Naive thymus-derived CD4-positive, alpha-beta T cell (primary cell): Measurements from ENCODE around the gene TOP2A. TPM values are rescaled to one million over a fixed set of nuclear protein-coding genes. Genes with fewer than 3 reads are reported as not detected.
A peak's percentile ranks its signal among the peaks of the same experiment; 100 is the strongest.

Experiments
- ATAC-seq: fragments of 150-1000 bp; cut with Tn5 transposase; 2 replicates; pipeline ENCODE4 v1.10.0; 2021; ENCODE audit warnings: mild to moderate bottlenecking, moderate library complexity
- CTCF ChIA-PET: fragments of 350-600 bp; sonication (Branson Sonifier 250); formaldehyde crosslinking; loops from one replicate; lab custom pipeline; 2021; ENCODE audit warnings: antibody characterized with exemption; lab: Charles Lee
- POLR2A ChIA-PET: fragments of 350-600 bp; sonication (Branson Sonifier 250); formaldehyde crosslinking; loops from one replicate; lab custom pipeline; 2021; ENCODE audit warnings: antibody characterized with exemption, inconsistent platforms; lab: Charles Lee
- DNase-seq, 9 donors: peaks; one replicate each; pipeline versions ENCODE4 v3.0.0 to v3.0.0-alpha.2; 2020 to 2022; ENCODE audit warnings: mixed read lengths in 1 of 9
- H3K27ac ChIP-seq: one replicate; pipeline ENCODE4 v1.7.0; 2013; ENCODE audit warnings: mild to moderate bottlenecking, low read depth, low read length, moderate library complexity
- H3K27me3 ChIP-seq, 2 donors: one replicate each; pipeline ENCODE4 v1.7.0; 2013; ENCODE audit warnings: low read length in 2 of 2, mild to moderate bottlenecking in 2 of 2, moderate library complexity in 2 of 2; ENCODE audit not compliant: control insufficient read depth in 2 of 2, insufficient read depth in 2 of 2
- H3K36me3 ChIP-seq, 3 experiments: 1 replicate in 2 of 3; 2 replicates in 1 of 3; pipeline ENCODE4 v1.7.0; 2013; ENCODE audit warnings: low read length in 3 of 3, mild to moderate bottlenecking in 3 of 3, moderate library complexity in 1 of 3; ENCODE audit not compliant: insufficient read depth in 3 of 3, control insufficient read depth in 2 of 3
- H3K4me1 ChIP-seq, 2 donors: one replicate each; pipeline ENCODE4 v1.7.0; 2013; ENCODE audit warnings: low read length in 2 of 2, mild to moderate bottlenecking in 2 of 2, moderate library complexity in 1 of 2; ENCODE audit not compliant: control insufficient read depth in 2 of 2, insufficient read depth in 2 of 2
- H3K4me3 ChIP-seq: 2 replicates; pipeline ENCODE4 v1.7.0; 2013; ENCODE audit warnings: mild to moderate bottlenecking, low read length
- H3K9me3 ChIP-seq, 3 experiments: 1 replicate in 2 of 3; 2 replicates in 1 of 3; pipeline ENCODE4 v1.7.0; 2013; ENCODE audit warnings: low read length in 3 of 3; ENCODE audit not compliant: control insufficient read depth in 2 of 3
- H3K27ac Mint-ChIP-seq, 9 donors: one replicate each; pipeline ENCODE4 v1.8.0; 2020 to 2022; ENCODE audit warnings: mixed read lengths in 9 of 9, mild to moderate bottlenecking in 8 of 9, moderate library complexity in 5 of 9, inconsistent platforms in 2 of 9
- H3K27me3 Mint-ChIP-seq, 5 donors: one replicate each; pipeline ENCODE4 v1.8.0; 2021 to 2022; ENCODE audit warnings: mixed read lengths in 5 of 5, mild to moderate bottlenecking in 1 of 5
- H3K36me3 Mint-ChIP-seq, 5 donors: one replicate each; pipeline ENCODE4 v1.8.0; 2020 to 2022; ENCODE audit warnings: mixed read lengths in 5 of 5, mild to moderate bottlenecking in 3 of 5, inconsistent platforms in 1 of 5
- H3K4me1 Mint-ChIP-seq, 7 donors: one replicate each; pipeline ENCODE4 v1.8.0; 2020 to 2022; ENCODE audit warnings: mixed read lengths in 7 of 7, mild to moderate bottlenecking in 3 of 7, inconsistent platforms in 1 of 7
- H3K4me3 Mint-ChIP-seq, 10 donors: one replicate each; pipeline ENCODE4 v1.8.0; 2020 to 2022; ENCODE audit warnings: mild to moderate bottlenecking in 10 of 10, mixed read lengths in 10 of 10, moderate library complexity in 6 of 10, inconsistent platforms in 2 of 10
- H3K9me3 Mint-ChIP-seq, 11 donors: one replicate each; pipeline ENCODE4 v1.8.0; 2020 to 2022; ENCODE audit warnings: mixed read lengths in 11 of 11, mild to moderate bottlenecking in 4 of 11, inconsistent platforms in 1 of 11, moderate library complexity in 1 of 11
- intact Hi-C, 2 donors: fragments of 100-400 bp; cut with micrococcal nuclease; formaldehyde crosslinking; loops; one replicate each; pipeline ENCODE4 v1.15.1; 2023
- polyA plus RNA-seq, 2 donors: library from polyadenylated mRNA; unstranded; fragments of 300-500 nt; fragmentation: Illumina TruSeq; gene quantifications; one replicate each; pipeline ENCODE4 v1.2.3, GENCODE V29; 2021
- total RNA-seq, 6 experiments: library from RNA in 5 of 6; stranded (reverse) in 5 of 6; gene quantifications; 1 replicate in 5 of 6; 2 replicates in 1 of 6; pipeline ENCODE4 v1.2.3 and lab custom pipeline; 2021 to 2026

The TOP2A gene
- total and polyA plus RNA-seq, 7 experiments from 2014 or later: 0.54 to 273 (median 1.2) TPM; not detected in 2

DNA sequence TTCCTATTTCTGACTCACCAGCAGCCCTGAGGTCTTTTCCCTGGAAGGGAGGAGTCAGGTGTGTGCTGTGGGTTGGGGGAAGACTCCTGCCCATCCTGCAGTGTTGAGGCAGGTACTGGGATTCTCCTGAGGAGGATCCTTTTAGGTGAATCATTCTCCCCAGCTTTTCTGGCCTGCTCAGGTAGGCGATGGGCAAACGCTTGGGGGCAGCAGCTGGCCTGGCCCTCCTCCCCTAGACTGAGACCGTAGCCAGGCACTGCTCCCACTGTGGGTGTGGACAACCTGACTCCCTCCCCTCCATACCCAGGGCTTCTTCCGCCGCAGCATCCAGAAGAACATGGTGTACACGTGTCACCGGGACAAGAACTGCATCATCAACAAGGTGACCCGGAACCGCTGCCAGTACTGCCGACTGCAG, 68.2 kb downstream of the TOP2A start:
- intact Hi-C loops: no loop called here
- Histone ChIP-seq H3K36me3 (peaks cover 2 to 55% (median 4%) of the 10 kb centered on the region in 3 experiments), H3K27ac (no peak overlapping the region), H3K27me3 (no peaks in the 10 kb centered on the region), H3K4me3 (no peak overlapping the region), H3K9me3 (no peaks in the 10 kb centered on the region), H3K4me1 (peaks cover 33 to 37% of the 10 kb centered on the region in 2 donors)
- no peaks in the 10 kb centered on the region for H3K9me3 Mint-ChIP-seq
- H3K4me1 Mint-ChIP-seq: peaks cover 16 to 65% (median 47%) of the 10 kb centered on the region in 7 donors
- DNase-seq (no peak), ATAC-seq (no peak)
- peak overlapping the region in 1 of 10 donors; percentile 5 for H3K4me3 Mint-ChIP-seq
- ChIA-PET POLR2A (interaction anchor here (34.9 kb wide), 1 partner anchor 34 kb away, joined by 742 read pairs; the partner anchor contains the start of gene RARA), CTCF (interaction anchor here (11.9 kb wide), 1 partner anchor 45 kb away, joined by 233 read pairs; no protein-coding TSS in a partner anchor)
- no peaks in the 10 kb centered on the region for H3K27me3 Mint-ChIP-seq
- peaks cover 6 to 16% (median 7%) of the 10 kb centered on the region in 5 donors for H3K36me3 Mint-ChIP-seq
- peak overlapping the region in 6 of 9 donors; percentile 49 to 80 (median 65) for H3K27ac Mint-ChIP-seq

DNA sequence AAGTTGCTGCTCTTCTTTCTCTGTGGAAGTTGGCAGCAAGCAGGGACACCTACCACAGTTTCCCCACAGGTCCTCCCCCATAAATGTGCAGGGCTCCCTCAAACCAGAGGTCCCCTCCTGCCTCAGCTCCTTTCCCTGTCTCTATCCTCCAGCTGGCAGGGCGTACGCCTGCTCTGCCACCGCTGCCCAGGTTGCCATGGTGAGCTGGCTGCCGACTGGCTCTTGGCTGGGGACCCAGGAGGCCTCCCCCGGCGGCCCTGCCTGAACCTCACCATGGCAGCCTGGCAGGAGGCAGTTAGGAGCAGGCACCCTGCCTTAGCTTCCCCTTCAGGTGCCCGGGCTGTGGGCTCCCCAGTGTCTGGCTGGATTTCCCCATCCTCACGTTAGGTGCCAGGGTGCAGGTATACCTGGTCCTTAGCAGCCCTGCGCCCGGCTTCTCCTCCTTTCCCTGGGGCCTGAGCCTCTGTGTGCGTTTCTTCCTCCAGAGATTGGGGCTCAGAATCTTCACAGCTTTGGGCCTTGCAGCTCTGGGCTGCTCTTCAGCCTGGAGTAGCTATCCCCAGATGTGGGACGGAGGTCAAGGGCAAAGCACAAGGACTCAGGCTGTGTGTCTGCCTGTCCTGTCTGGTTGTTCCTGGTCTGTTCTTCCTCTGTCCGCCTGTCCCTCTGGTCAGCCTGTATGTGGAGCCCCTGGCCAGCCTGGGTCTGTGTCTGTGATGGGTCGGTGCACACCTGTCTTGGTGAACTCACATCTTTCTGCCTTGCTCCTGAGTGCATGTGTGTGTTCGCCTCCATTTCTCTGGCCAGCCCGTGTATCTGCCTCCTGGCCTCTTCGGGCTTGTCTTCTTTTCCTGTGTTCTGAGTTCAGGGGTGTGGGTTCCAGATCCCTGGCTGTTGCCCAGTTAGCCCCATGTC, 68.9 kb downstream of the TOP2A start:
- Histone ChIP-seq H3K9me3 (no peaks in the 10 kb centered on the region), H3K36me3 (peaks cover 2 to 49% (median 4%) of the 10 kb centered on the region in 3 experiments), H3K27me3 (no peaks in the 10 kb centered on the region), H3K27ac (peak overlapping the region; percentile 40), H3K4me3 (no peak overlapping the region), H3K4me1 (peaks cover 40 to 43% of the 10 kb centered on the region in 2 donors)
- Mint-ChIP-seq H3K27me3 (no peaks in the 10 kb centered on the region), H3K27ac (peak overlapping the region; percentile 52 to 82 (median 72)), H3K4me3 (peak overlapping the region in 1 of 10 donors; percentile 5), H3K9me3 (no peaks in the 10 kb centered on the region), H3K36me3 (peaks cover 6 to 16% (median 7%) of the 10 kb centered on the region in 5 donors), H3K4me1 (peaks cover 21 to 72% (median 51%) of the 10 kb centered on the region in 7 donors)
- CTCF ChIA-PET: interaction anchor here (0.9 to 11.9 kb wide), 3 partner anchors 26 to 57 kb away, joined by 3 to 233 read pairs (median 3); no protein-coding TSS in a partner anchor
- DNase-seq (no peak), ATAC-seq (no peak)
- intact Hi-C loops: no loop called here
- POLR2A ChIA-PET: interaction anchor here (1.0 to 34.9 kb wide), 3 partner anchors 9 to 33 kb away, joined by 3 to 742 read pairs (median 5); partner anchors contain the start of gene RARA

DNA sequence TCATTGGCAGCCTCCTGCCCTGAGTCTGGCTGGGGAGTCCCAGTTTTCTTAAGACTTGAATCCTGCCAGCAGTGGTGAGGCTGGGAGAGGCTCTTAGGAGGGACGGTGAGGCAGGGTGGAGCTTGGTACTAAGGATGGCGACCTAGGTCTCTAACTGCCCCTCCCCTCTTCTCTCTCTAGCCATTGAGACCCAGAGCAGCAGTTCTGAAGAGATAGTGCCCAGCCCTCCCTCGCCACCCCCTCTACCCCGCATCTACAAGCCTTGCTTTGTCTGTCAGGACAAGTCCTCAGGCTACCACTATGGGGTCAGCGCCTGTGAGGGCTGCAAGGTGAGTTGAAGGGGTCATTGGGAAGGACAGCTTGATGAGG, 69.6 kb downstream of the TOP2A start:
- Histone ChIP-seq H3K36me3 (peaks cover 2 to 44% (median 4%) of the 10 kb centered on the region in 3 experiments), H3K27me3 (no peaks in the 10 kb centered on the region), H3K4me1 (peaks cover 43 to 50% of the 10 kb centered on the region in 2 donors), H3K27ac (peak overlapping the region; percentile 40), H3K9me3 (no peaks in the 10 kb centered on the region), H3K4me3 (no peak overlapping the region)
- H3K36me3 Mint-ChIP-seq: peaks cover 6 to 21% (median 7%) of the 10 kb centered on the region in 5 donors
- ATAC-seq: no peak
- ChIA-PET POLR2A (interaction anchor here (1.0 to 34.9 kb wide), 3 partner anchors 10 to 33 kb away, joined by 3 to 742 read pairs (median 5); partner anchors contain the start of gene RARA), CTCF (interaction anchor here (0.9 to 11.9 kb wide), 3 partner anchors 25 to 56 kb away, joined by 3 to 233 read pairs (median 3); no protein-coding TSS in a partner anchor)
- DNase-seq: no peak
- H3K9me3 Mint-ChIP-seq: no peaks in the 10 kb centered on the region
- peak overlapping the region in 2 of 10 donors; percentile 44 to 71 for H3K4me3 Mint-ChIP-seq
- H3K27ac Mint-ChIP-seq: peak overlapping the region in 7 of 9 donors; percentile 52 to 82 (median 72)
- no peaks in the 10 kb centered on the region for H3K27me3 Mint-ChIP-seq
- peaks cover 28 to 79% (median 56%) of the 10 kb centered on the region in 7 donors for H3K4me1 Mint-ChIP-seq
- intact Hi-C loops: no loop called here

DNA sequence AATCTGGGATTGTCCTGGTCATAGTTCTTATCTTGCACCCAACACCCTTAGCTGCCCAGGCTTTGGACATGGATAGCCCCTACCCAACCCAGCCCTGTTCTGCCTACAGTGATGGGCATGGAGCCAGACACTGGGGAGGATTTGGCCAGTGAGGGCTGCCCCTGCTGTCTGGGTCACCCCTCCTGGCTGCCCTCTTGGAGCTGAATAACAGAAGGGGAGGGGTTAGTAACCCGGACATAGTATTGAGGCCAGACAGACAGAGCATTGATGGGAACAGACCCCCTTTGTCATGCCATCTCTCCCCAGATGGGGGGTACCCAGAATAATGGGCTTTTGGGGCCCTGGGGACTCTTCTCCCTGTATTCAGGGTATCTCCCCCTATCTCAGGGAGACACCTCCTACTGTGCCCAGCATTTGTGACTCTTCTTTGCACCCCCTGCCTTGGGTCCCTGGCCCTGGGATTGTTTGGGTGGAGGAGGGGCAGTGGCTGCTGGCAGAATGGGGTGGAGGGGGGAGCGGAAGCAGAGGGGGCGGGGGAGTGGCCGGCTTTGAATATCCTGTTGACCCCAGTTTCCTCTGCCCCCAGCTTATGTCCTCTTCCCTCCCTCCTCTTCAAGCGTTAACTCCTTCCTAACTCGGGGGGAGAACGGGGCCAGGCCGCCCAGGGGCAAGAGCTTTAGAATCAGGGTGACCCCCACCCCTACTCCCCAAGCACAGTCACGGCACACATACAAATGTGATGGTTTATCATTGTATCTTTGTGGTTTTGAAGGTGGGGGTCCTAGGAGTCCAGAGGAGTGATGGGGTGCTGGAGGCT, 70.2 kb downstream of the TOP2A start:
- no peak for ATAC-seq
- peak overlapping the region in 5 of 10 donors; percentile 32 to 71 (median 44) for H3K4me3 Mint-ChIP-seq

DNA sequence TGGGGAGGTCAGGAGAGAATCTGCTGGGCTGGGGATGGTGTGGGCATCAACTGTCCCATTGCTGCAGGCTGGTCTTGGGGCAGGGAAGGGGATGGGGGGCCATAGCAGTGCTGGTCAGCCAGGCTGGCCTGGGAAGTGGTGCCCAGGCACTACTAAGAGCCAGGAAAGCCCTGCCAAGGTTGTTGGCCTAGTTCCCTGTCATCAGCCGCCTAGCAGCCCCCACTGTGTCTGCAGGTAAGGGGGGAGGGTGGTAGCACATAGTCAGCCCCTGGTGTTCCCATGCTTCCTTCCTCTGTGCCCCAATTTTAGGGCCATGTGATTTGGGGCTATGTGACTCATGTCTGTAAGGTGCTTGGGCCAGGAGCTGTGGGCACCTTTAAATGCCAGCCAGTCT, 70.9 kb downstream of the TOP2A start:
- Mint-ChIP-seq H3K4me3 (peak overlapping the region in 7 of 10 donors; percentile 23 to 71 (median 37)), H3K27me3 (no peaks in the 10 kb centered on the region), H3K36me3 (peaks cover 0 to 19% (median 3%) of the 10 kb centered on the region in 5 donors), H3K27ac (peak overlapping the region in 8 of 9 donors; percentile 38 to 86 (median 76)), H3K9me3 (no peaks in the 10 kb centered on the region), H3K4me1 (peaks cover 30 to 76% (median 50%) of the 10 kb centered on the region in 7 donors)
- Histone ChIP-seq H3K27ac (no peak overlapping the region), H3K4me1 (peaks cover 53 to 60% of the 10 kb centered on the region in 2 donors), H3K27me3 (no peaks in the 10 kb centered on the region), H3K4me3 (no peak overlapping the region), H3K36me3 (peaks cover 0 to 30% (median 2%) of the 10 kb centered on the region in 3 experiments), H3K9me3 (no peaks in the 10 kb centered on the region)
- intact Hi-C loops: no loop called here
- DNase-seq (no peak), ATAC-seq (no peak)
- POLR2A ChIA-PET: interaction anchor here (34.9 kb wide), 1 partner anchor 31 kb away, joined by 742 read pairs; the partner anchor contains the start of gene RARA
- CTCF ChIA-PET: interaction anchor here (2.3 kb wide), 1 partner anchor 8 kb away, joined by 13 read pairs; no protein-coding TSS in a partner anchor

More for the DNA sequence above, 70.2 kb downstream of the TOP2A start:
- Histone ChIP-seq H3K9me3 (no peaks in the 10 kb centered on the region), H3K27ac (peak overlapping the region; percentile 40), H3K4me1 (peaks cover 48 to 56% of the 10 kb centered on the region in 2 donors), H3K4me3 (no peak overlapping the region), H3K36me3 (peaks cover 2 to 38% (median 4%) of the 10 kb centered on the region in 3 experiments), H3K27me3 (no peaks in the 10 kb centered on the region)
- Mint-ChIP-seq H3K27me3 (no peaks in the 10 kb centered on the region), H3K9me3 (no peaks in the 10 kb centered on the region), H3K27ac (peak overlapping the region in 8 of 9 donors; percentile 38 to 86 (median 76)), H3K4me1 (peaks cover 30 to 79% (median 55%) of the 10 kb centered on the region in 7 donors), H3K36me3 (peaks cover 4 to 23% (median 5%) of the 10 kb centered on the region in 5 donors)
- no peak for DNase-seq
- ChIA-PET POLR2A (interaction anchor here (0.6 to 34.9 kb wide), 3 partner anchors 12 to 70 kb away, joined by 3 to 742 read pairs (median 3); partner anchors contain the start of gene RARA), CTCF (interaction anchor here (1.2 to 11.9 kb wide), 2 partner anchors 43 to 55 kb away, joined by 3 to 233 read pairs; no protein-coding TSS in a partner anchor)
- intact Hi-C loops: no loop called here
